ENCODE data around the gene IFITM1.
A peak's percentile ranks its signal among the peaks of the same experiment; 100 is the strongest.
"Not testable (repeated sequence)": the region's sequence is repeated elsewhere in the genome, so short reads cannot be mapped to it uniquely, and the experiment has no call there.

IFITM1 gene

GRCh38 chr11:355581-356458 is 42.0 kb downstream of the IFITM1 start:
- Histone ChIP-seq H3K9me3 (ENCODE audit: low read depth, low read length) (no peaks in the 10 kb centered on the region), H3K27ac (peak overlapping the region; percentile 99), H3K4me3 (peak overlapping the region; percentile 75), H3K36me3 (ENCODE audit: insufficient read depth, low read length) (no peaks in the 10 kb centered on the region), H3K9ac (ENCODE audit: insufficient read length) (peak overlapping the region; percentile 88)
- TF ChIP-seq EZH2 (IDR thresholded peaks at IDR 0.05) (no peak), FOXP2 (optimal IDR thresholded peaks at IDR 0.05; ENCODE audit: control extremely low read depth, extremely low read length, insufficient read depth) (peak; percentile 77), POLR2AphosphoS5 (IDR thresholded peaks at IDR 0.05; ENCODE audit: borderline replicate concordance, low read depth, low read length) (peak; percentile 66)
- DNase-seq (ENCODE audit: low read depth, low spot score), result peak; percentile 60

- Histone ChIP-seq H3K9me3 (ENCODE audit: low read depth, low read length) (no peaks in the 10 kb centered on the region), H3K9ac (ENCODE audit: insufficient read length) (no peak overlapping the region), H3K27ac (no peak overlapping the region), H3K4me3 (no peak overlapping the region), H3K36me3 (ENCODE audit: insufficient read depth, low read length) (no peaks in the 10 kb centered on the region)
- TF ChIP-seq FOXP2 (optimal IDR thresholded peaks at IDR 0.05; ENCODE audit: control extremely low read depth, extremely low read length, insufficient read depth), result no peak
- no peak for TF ChIP-seq POLR2AphosphoS5 (IDR thresholded peaks at IDR 0.05; ENCODE audit: borderline replicate concordance, low read depth, low read length)
- TF ChIP-seq EZH2 (IDR thresholded peaks at IDR 0.05), result no peak
- DNase-seq (ENCODE audit: low read depth, low spot score), result no peak
These were observed 42.8 kb downstream of the IFITM1 start for GRCh38 chr11:356610-357009.

GRCh38 chr11:357582-357981 is 43.7 kb downstream of the IFITM1 start:
- no peaks in the 10 kb centered on the region for H3K36me3 ChIP-seq (ENCODE audit: insufficient read depth, low read length)
- H3K27ac ChIP-seq, result no peak overlapping the region
- no peak overlapping the region for H3K4me3 ChIP-seq
- TF ChIP-seq FOXP2 (optimal IDR thresholded peaks at IDR 0.05; ENCODE audit: control extremely low read depth, extremely low read length, insufficient read depth), result no peak
- no peak for TF ChIP-seq POLR2AphosphoS5 (IDR thresholded peaks at IDR 0.05; ENCODE audit: borderline replicate concordance, low read depth, low read length)
- no peak for TF ChIP-seq EZH2 (IDR thresholded peaks at IDR 0.05)
- no peaks in the 10 kb centered on the region for H3K9me3 ChIP-seq (ENCODE audit: low read depth, low read length)
- no peak for DNase-seq (ENCODE audit: low read depth, low spot score)
- H3K9ac ChIP-seq (ENCODE audit: insufficient read length), result no peak overlapping the region

DNA sequence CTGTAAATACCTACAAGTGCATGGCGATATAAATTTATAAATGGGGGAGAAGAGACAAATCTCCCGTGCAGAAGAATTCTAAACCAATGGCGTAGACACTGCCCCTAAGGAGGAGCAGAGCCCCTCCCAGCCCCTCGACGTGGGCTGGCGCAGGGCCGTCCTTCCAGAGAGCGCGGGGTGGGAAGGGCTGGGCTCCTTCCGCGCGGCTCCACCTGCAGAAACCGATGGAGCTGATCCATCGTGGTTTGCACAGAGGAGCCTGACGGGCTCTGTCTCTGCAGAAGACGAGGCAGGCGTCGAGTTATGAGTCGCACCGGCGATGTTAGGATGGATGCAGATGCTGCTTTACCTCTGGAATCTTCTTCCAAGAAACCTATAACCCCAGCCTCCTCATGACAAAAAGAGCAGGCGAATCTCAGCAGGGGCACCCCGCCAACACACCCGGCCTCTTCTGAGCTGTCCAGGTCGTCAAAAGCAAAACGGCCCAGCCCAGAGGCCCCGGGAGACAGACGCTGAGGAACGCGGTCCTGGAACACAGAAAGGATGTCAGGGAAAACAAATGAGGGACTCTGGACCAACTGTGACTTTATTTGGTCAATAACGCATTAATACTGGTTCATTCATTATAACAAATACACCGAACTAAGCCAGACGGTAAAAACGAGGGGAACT is 44.4 kb downstream of the IFITM1 start:
- H3K9ac ChIP-seq (ENCODE audit: insufficient read length), result no peak overlapping the region
- no peak for TF ChIP-seq POLR2AphosphoS5 (IDR thresholded peaks at IDR 0.05; ENCODE audit: borderline replicate concordance, low read depth, low read length)
- no peak for TF ChIP-seq EZH2 (IDR thresholded peaks at IDR 0.05)
- TF ChIP-seq FOXP2 (optimal IDR thresholded peaks at IDR 0.05; ENCODE audit: control extremely low read depth, extremely low read length, insufficient read depth), result no peak
- no peaks in the 10 kb centered on the region for H3K9me3 ChIP-seq (ENCODE audit: low read depth, low read length)
- H3K4me3 ChIP-seq, result no peak overlapping the region
- H3K36me3 ChIP-seq (ENCODE audit: insufficient read depth, low read length), result no peaks in the 10 kb centered on the region
- DNase-seq (ENCODE audit: low read depth, low spot score), result no peak
- no peak overlapping the region for H3K27ac ChIP-seq

DNA sequence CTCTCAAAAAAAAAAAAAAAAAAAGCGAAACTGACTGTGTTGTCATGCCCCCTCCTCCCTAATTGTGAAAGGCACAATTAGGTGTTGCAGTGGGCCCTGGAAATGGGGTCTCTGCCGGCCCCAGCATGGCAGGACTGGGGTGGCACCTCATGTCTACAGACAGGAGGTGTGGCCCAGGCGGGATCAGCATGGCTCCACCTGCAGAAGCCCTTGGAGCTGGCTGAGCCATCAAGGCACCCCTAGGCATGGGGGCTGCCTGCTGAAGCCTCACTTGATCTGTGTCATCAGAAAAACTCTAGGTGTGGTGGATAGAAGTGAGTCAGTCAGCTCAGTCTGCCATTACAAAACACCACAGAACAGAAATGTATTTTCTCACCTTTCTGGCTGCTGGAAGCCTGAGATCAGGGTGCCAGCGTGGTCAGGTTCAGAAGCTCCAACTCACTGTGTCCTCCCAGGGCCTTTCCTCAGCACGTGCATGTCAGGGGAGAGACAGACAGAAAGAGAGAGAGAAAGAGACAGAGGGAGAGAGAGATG is 45.4 kb downstream of the IFITM1 start:
- no peak for TF ChIP-seq FOXP2 (optimal IDR thresholded peaks at IDR 0.05; ENCODE audit: control extremely low read depth, extremely low read length, insufficient read depth)
- no peak for TF ChIP-seq POLR2AphosphoS5 (IDR thresholded peaks at IDR 0.05; ENCODE audit: borderline replicate concordance, low read depth, low read length)
- TF ChIP-seq EZH2 (IDR thresholded peaks at IDR 0.05), result no peak
- no peak overlapping the region for H3K9ac ChIP-seq (ENCODE audit: insufficient read length)
- DNase-seq (ENCODE audit: low read depth, low spot score), result no peak
- H3K27ac ChIP-seq, result no peak overlapping the region
- no peaks in the 10 kb centered on the region for H3K36me3 ChIP-seq (ENCODE audit: insufficient read depth, low read length)
- no peak overlapping the region for H3K4me3 ChIP-seq
- no peaks in the 10 kb centered on the region for H3K9me3 ChIP-seq (ENCODE audit: low read depth, low read length)

- no peak overlapping the region for H3K4me3 ChIP-seq
- DNase-seq (ENCODE audit: low read depth, low spot score), result no peak
- no peak overlapping the region for H3K9ac ChIP-seq (ENCODE audit: insufficient read length)
- H3K27ac ChIP-seq, result no peak overlapping the region
- no peaks in the 10 kb centered on the region for H3K9me3 ChIP-seq (ENCODE audit: low read depth, low read length)
- H3K36me3 ChIP-seq (ENCODE audit: insufficient read depth, low read length), result no peaks in the 10 kb centered on the region
- TF ChIP-seq POLR2AphosphoS5 (IDR thresholded peaks at IDR 0.05; ENCODE audit: borderline replicate concordance, low read depth, low read length) (no peak), FOXP2 (optimal IDR thresholded peaks at IDR 0.05; ENCODE audit: control extremely low read depth, extremely low read length, insufficient read depth) (no peak), EZH2 (IDR thresholded peaks at IDR 0.05) (no peak)
These were observed 46.8 kb downstream of the IFITM1 start for GRCh38 chr11:360326-361280.

GRCh38 chr11:362642-363442 is 49.0 kb downstream of the IFITM1 start:
- DNase-seq (ENCODE audit: low read depth, low spot score), result no peak
- Histone ChIP-seq H3K4me3 (no peak overlapping the region), H3K36me3 (ENCODE audit: insufficient read depth, low read length) (no peaks in the 10 kb centered on the region), H3K27ac (no peak overlapping the region), H3K9ac (ENCODE audit: insufficient read length) (no peak overlapping the region), H3K9me3 (ENCODE audit: low read depth, low read length) (no peaks in the 10 kb centered on the region)
- TF ChIP-seq POLR2AphosphoS5 (IDR thresholded peaks at IDR 0.05; ENCODE audit: borderline replicate concordance, low read depth, low read length), result no peak
- TF ChIP-seq FOXP2 (optimal IDR thresholded peaks at IDR 0.05; ENCODE audit: control extremely low read depth, extremely low read length, insufficient read depth), result no peak
- no peak for TF ChIP-seq EZH2 (IDR thresholded peaks at IDR 0.05)

- DNase-seq (ENCODE audit: low read depth, low spot score); H3K36me3 ChIP-seq (ENCODE audit: insufficient read depth, low read length); H3K9me3 ChIP-seq (ENCODE audit: low read depth, low read length); H3K9ac ChIP-seq (ENCODE audit: insufficient read length); H3K4me3 ChIP-seq; H3K27ac ChIP-seq: not testable (repeated sequence)
These were observed 49.6 kb downstream of the IFITM1 start for GRCh38 chr11:363443-363805.

Data from SK-N-MC (cell line).